CD4-positive, alpha-beta T cell treated with Interferon alpha-2 for 1 hour (primary cell): ENCODE results near the gene AMN.

Experiments used
- DNase-seq, 2 donors: peaks; one replicate each; pipeline ENCODE4 v3.0.0-alpha.2; 2020 to 2022

AMN gene

DNA sequence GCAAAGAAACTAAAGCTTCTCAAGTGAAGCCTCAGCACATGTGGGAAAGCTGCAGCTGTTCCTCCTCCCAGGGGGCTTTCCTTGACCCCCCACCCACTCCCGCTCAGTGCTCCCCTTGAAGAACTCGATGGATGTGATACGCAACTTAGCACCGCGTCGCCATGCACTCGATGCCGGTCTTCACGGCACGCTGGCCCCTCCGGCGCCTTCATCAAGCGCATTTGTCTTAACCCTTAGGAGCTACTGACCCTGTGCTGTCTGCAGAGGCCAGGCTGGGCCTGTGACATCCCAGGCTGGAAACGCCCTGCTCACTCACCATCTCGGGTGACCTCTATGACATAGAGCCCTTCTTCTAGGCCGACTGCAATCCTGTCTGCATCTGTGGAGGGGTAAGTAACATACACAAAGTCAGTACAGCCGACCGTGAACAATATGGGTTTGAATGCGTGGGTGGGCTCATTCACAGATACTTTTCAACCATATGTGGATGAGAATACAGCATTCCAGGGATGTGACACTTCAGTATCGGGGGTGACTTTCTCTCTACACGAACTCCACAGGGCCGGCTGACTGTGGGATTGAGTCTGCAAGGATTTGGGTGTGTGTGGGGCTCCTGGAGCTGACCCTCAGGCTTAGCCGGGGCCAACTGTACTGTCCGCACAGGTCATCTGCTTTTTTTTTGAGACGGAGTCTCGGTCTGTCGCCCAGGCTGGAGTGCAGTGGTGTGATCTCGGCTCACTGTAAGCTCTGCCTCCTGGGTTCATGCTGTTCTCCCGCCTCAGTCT lies 23.1 kb downstream of the AMN start:
- DNase-seq: no peak

DNA sequence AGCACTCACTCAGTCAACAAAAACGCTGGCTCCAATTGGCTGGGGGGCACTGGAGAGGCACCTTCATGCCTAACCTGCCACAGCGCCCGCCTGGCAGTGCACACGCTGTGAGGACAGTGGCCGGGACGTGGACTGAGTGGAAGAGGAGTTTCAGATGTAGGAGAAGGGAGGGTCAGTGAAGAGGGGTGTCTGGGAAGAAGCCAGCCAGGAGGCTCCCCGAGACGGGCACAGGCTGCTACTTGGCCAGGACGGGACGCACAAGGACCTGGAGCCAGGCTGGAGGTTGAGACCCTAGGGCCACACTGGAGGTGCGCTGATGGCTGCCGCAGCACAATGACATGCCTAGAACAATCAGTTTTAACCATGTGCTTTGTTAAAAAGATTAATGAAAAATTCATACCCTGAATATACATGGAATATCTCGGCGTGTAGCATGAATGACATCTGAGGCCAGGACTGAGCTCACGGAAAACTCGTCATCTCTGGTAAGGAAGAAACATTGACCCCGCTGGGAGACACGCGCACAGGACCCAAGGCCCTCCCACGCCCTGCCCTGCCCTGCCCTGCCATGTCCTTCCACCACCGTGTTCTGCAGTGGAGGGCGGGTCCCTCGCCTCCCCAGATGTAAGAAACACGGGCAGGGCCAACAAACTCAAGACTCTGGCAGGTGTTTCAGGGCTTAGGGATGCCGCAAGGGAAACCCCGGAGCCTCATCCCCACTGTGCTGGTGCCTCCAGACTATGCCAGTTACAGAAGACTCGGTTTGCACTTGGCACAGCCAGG lies 25.0 kb downstream of the AMN start:
- no peak for DNase-seq

DNA sequence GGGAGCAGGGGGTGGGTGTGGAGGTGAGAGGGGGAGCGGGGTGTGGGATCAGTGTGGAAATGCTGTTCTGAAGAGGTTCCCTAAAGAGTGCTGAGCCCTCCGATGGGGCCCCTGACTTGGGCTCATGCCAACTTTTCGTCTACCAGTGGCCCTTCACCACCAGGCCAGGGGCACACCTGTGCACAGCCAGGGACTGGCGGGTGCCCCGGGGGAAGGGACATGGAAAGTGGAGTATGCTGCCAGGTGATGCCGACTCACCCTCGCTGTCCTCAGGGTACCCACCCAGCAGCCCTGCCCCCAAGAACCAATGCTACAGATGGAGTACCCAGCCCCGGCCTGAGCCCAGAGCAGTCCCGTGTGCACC lies 26.2 kb downstream of the AMN start:
- no peak for DNase-seq

DNA sequence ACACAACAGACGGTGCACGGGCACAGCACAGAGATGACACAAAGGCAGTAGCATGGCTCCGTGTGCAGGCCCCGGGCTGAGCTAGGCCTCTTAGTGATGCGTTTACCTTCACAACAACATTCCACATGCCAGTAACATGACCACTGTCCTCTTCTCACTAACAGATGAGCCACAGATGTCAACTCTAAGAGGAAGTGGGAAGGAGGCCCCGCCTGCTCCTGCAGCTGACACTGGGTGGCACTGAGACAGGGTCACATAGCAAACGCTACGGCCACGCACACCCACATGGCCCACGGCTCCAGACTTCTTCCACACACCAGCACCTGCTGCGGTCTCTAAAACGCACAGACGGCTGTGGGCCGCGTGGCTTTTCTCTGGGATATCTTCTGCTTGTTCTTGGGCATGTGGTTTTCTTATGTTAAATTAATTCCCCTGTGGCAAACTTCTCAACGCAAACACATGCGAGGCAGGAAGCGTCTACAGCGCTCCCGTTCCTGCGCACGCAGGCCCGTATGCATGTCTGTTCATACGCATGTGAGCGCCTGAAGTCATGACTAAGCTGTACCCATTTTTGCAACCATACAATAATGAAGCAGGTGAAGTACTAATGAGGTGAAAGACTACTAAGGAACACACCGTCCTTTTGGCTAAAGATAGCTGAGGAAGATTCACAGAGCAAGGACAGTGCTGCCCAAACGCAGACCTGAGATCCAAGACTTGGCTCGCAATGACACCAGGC lies 26.8 kb downstream of the AMN start:
- peak; percentile 23 to 51 for DNase-seq

DNA sequence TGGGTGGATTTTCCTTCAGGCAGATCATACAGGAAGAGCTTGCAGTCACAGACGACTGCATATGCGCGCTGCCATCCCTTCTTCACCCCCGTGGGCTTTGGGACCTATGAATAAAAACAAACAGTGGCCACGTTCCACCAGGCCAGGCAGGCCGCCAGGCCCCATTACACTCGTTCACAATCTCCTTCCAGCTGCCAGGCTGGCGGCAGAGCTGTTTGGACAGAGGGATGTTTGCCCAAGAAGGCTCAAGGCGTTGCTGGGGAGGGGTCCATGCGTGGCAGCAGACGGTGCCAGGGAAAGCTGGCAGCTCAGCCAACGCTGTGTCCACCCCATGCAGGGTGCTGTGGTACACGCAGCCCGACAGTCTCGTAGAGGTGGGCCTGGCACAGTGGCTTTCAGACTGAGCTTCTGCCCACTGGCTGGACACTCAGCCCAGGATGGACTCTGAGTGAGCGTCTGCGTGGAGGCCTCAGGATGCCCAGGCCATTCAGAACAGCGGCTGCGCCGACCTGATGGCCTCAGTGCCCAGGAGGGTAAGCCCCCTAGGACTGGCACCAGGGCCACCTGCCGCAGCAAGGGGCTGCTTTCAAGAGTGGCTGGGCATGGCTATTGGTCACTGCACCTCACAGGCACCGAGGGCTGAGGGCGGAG lies 27.5 kb downstream of the AMN start:
- DNase-seq: no peak

DNA sequence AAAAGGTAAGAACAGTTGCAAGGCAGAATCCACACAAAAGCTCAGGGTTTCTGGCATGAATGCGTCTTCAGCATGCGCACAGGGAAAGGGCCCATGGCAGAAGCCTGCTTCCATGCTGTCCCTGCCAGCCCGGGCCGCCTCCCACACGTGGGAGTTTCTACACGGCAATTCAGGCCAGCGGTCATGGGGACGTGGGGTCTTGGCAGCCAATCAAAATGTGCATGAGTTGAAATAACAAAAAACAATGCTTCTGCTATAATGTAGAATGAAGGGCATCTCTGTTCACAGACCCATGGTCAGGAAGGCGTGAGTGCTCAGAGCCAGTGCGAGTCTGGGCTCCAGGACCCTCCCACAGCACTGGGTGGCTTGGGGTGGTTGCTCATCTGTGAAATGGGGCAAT lies 28.6 kb downstream of the AMN start:
- no peak for DNase-seq

DNA sequence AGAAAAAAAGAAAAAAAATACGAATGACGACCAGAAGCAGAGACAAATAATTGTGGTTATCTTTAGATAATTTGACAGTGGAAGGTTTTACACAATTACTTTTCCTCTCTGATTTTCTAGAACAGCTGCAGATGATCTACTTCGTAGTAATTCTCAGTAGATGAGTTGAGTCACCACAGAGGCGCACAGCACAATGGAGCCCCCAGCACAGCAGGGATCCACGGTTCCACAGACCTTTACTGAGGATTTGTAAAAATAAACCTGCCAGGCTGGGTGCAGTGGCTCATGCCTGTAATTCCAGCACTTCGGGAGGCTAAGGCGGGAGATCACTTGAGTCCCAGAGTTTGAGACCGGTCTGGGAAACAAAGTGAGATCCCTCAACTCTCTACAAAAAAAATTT lies 29.3 kb downstream of the AMN start:
- no peak for DNase-seq

DNA sequence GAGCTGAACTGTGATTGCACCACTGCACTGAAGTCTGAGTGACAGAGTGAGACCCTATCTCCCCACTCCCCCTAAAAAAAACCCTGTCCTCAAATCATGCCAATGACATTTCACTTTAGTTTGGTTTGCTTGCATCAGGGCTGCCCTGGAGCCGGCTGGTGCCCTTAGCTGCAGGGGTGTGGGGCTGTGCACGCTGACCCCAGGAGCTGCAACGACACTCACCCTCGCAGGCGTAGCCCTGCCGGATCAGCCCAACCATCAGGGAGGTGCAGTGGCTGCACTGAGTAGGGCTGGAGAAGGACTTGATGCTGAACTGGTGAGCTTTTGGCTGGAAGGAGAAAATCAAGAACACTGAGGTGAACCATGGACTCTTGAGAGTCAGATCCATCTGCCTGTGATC lies 29.8 kb downstream of the AMN start:
- no peak for DNase-seq

DNA sequence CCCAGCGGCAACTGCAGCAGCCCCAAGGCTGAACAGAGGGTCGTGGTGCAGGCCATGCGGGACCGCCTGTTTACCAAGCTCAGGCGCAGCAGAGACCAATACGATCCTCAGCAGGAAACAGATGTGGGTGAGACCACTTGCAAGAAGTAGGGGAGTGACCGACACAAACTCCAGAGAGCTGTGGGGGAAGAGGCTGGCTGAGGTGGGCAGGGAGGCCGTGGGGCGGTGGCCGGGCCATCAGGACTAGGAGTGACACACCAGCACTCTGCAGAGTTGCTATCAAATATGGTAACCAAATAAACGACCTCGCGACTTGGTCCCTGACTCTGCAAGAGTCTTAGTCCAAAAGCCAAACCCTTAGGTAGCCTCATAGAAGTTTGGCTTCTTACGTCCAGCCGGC lies 30.6 kb downstream of the AMN start:
- DNase-seq: no peak

DNA sequence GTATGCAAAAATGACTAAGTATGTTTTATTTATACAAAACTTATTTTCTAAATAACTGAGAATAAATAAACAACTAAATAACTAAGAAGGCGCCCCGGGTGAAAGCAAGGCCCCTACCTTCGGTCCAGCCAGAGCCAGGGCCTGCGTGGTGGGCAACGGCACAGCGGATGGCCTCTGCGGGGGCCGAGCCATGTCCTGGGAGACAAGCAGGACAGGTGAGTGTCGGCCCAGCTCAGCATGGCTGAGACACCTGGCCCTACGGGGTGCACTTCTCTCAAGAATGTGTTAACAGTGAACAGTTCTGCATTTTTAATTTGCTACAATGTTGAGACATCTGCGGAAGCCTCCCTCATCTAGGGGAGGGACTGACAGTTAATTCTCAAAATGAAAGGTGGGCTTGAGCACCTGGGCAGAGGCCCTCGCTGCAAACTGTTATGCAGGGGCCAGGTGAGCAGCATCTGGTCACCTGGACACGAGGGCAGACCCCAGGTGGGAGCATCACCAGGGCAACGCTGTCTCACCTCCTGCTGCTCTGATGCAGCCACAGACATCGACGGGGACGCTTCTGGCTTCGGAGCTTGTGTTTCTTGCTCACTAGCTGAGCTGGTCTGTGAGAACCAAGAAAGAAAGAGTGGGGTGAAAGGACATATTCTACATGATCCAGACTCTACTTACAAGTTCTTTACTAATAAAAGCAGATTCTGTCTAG lies 31.8 kb downstream of the AMN start:
- DNase-seq: no peak

DNA sequence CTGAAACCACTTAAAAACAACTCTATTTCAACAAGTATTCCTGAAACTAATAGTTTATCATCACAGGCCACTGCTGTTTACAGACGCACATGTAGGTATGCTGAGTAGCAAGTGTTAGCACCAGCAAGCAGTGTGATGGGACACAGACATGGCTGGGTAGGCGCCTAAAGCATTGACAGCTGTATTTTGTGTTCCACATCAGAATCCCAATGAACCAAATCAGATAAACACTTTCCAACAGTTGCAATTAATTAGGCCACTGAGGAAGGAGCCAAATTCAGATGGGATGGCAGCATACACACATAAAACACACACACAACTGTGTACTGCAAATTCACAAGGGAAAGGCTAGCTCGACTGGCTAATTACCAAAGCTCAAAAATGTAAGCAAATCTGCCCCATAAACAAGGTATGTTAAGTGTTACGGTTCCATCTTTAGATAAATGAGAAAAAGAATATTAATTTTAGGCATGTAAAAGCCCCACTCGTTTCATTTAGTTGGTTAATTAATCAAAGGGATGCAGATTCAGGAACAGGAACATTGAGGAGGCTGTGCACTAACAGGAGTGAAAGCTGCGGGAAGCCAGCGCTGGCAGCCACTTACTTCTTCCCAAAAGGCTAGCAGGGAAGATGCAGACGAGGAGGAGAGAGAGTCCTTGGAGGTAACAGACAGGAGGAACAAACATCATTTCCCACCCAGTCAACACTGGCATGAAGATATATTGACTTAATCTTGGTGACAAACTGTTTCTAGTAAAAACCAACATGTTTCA lies 33.4 kb downstream of the AMN start:
- no peak for DNase-seq

DNA sequence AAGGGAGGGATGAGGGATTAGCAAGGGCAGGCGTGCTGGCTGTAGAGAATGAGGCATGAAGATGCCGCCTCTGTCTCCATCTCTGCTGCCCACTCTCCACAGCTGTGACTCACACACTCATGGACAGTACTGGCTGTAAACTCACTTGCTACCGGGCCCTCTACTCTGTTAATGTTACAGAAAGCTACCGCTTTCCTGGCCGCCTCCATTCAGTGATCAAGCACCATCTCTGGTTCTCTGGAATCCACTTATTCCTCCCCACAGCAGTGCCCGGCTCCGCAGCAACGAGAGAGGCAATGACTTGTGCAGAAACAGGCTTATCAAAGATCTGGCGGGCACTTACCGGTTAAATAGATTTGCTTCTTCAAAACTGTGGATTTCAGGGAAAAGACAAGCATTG lies 34.8 kb downstream of the AMN start:
- DNase-seq: no peak

DNA sequence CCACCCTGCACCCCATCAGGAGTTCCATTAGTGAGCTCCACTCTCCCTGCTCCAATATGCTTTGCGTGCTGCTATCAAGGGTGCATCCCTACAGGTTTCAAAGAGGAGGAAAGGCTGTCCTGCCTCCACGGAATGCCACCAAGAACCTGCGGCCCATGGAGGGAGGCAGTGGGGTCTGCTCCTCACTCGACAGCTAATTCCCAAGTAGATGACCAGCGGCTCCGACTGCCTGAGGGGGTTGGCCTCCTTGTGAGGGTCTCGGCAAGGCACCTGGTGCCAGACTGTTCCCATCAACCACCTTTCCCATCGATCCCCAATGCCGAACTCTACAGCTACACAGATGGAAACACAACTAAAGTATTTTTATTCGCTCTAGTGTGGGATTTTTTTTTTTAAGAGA lies 36.0 kb downstream of the AMN start:
- DNase-seq: no peak

DNA sequence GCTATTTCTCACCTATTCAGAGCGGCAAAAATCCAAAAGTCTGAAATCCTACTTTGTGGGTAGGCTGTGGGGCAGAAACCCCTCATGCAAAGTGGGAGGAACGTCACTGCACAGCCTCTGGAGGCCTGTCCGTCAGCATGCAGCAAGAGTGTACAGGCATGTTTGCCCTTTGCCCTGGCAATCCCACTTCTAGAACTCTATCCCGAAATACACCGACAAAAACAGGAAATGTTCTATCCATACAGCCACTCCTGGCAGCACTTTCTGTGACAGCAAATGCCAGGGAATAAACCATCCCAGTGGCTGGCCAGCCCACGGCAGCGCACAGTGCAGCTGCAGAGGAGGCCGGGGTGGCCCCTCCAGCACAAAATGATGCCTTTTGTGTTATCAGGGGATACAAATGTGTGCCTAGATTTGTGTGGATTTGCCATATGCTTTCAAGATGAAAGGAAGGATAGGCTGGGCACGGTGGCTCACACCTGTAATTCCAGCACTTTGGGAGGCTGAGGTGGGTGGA lies 39.7 kb downstream of the AMN start:
- DNase-seq: no peak

DNA sequence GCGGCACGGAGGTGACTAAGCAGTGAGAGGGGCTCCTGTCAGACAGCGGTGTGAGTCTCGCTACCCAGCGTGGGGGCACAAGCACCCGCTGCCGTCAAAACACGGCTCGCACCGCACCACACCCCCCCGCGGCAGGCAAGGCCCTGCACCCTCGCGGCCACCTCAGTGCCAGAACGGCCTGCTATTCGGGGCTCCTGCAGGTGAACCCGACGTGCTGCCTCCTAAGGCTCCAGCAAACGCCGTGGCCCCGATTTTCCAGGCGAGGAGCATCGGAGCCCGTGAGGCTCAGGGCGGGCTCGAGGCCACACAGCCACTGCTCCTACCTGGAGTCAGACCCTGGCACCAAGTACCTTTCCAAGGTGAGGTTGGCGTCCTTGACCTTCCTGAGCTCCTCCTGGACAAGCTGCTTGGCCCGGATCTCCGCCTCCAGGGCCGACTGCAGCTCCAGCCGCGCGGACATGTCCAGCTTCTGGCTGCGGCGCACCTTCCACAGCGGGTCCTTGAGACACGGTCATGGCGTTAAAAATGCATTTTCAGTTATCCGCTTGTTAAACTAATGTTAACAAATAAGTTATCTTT lies 41.8 kb downstream of the AMN start:
- DNase-seq: no peak

DNA sequence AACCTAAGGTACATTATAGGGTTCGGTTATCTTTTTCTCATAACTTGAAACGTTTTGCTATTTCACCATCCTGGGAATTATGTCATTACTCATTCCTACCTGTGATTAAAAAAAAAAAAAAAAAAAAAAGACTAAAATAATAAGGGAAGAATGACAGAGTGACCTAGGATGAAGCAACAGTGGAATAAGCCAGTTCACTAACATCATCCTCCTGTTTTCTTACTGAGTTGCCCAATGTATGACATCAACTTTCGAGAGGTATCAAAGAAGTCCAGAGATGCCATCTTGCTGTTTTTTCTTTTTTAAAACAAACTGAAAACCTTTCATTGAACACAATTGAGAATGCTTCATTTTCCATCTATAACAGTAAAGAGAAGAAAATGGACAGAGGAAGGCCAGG lies 42.8 kb downstream of the AMN start:
- no peak for DNase-seq

DNA sequence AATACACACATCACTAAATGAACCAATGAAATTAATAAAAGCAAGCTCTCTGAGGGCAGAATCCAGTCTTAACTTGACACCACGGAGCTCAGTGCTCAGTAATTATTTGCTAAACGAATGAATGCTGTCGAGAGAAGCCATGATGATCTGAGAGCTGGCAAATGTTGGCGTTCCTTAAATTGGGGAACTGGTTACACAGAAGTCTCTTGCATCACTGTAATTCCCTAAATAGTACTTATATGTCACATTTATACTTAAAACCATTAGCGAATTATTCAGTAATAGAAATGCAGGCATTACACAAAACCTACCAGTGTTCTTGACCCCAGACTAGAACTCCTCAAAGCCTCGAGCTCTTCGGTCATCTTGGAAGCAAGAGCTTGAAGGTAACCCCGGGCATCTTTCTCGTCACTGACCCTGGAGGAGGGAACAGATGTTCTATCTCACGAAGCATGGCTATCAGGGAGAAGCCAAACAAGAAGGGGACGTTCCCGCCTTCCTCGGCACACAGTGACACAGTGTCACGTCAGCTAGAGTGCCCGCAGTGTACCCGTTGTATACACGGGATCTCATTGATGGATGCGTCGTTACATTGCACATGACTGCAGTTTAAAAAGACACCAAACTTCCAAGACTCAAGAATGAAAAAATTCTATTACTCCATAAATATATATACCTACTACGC lies 43.6 kb downstream of the AMN start:
- no peak for DNase-seq

DNA sequence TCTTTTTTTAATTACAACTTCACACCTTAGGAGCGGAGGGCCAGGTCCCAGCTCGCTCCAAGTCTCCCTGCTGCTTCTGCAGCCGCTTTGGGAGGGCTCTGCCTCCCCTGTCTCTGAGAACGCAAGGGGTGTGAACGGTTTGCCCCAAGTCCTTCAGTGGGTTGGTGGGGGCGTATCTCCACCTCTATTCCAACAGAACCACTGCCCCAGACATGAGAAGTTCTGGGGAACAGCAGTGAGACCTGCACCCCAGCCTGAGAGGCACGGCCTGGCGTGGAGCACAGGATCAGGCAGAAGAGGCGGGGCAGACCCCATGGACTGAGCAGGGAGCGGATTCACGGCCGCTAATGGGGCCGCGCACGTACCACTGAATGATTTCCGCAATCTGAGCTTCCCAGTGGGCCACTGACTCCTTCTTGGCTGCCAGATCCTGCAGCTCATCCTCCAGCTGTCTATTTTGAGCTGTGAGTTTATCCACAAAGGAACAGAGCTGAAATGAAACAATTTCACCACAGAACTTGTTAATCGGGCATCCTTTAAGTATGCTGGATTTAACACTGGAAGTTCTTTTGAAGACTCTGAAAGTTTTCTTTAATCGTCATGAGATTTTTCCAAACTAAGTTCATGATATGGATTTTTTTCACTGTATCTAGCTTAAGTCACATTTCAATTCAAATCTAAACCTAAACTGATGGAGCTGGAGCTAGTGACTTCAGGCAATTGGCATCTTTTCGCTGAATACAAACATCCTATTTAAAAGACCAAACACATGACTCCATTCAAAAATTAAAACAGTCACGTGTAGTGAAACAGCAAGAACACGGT lies 44.4 kb downstream of the AMN start:
- no peak for DNase-seq

DNA sequence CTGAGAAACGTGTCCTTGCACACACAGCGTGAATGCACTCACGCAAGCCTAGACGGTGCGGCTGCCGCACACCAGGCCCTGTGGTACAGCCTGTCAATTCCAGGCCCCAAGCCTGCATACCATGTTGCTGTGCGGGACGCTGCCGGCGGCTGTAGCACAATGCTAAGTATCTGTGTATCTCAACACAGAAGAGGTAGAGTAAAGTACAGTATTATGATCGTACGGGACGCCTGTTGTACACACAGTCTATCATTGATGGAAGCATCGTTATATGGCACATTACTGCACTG lies 45.0 kb downstream of the AMN start:
- DNase-seq: no peak

DNA sequence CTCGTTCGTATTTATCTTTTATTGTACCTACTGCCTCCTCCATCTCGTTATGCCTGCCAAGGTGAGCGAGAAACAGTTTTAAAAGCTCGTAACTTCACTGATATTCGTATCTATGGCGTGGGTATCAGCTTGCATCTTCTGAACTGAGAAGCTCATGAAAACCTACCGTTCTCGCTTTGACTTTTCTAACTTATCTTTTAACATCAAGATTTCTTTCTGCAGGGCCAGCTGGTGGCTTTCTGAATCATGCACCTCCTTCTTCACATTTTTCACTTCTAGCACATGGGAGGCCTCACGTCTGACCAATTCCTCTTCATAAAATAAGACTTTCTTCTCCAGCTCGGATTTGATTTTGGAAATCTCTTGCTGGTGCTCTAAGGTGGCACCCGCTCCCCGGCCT lies 45.8 kb downstream of the AMN start:
- DNase-seq: no peak
